ENCODE results near the gene TAAR5.

- TF ChIP-seq CTCF (IDR thresholded peaks at IDR 0.05) (no peak), POLR2AphosphoS5 (IDR thresholded peaks at IDR 0.05; ENCODE audit: insufficient read depth in 1 of 2, low read depth in 1 of 2) (no peak)
These were observed 22.0 kb downstream of the TAAR5 start for GRCh38 chr6:132567566-132567965.
